DOHH2 (cell line): ENCODE data around the gene TMEM255B.

ENCODE experiments used
- EZH2phosphoT487 ChIP-seq: fragments of 200-600 bp; sonication (generic); IDR thresholded peaks from 2 replicates; pipeline ENCODE4 v1.6.1; 2017; ENCODE audit warnings: borderline replicate concordance, mild to moderate bottlenecking, antibody characterized with exemption, low read length, moderate library complexity, mixed read lengths
- TF ChIP-seq, protein P1 (sequence below): fragments of 200-600 bp; sonication (generic); IDR thresholded peaks from one replicate; pipeline ENCODE4 v1.5.1; 2014; ENCODE audit warnings: antibody characterized with exemption, mild to moderate bottlenecking, low read depth, low read length; ENCODE audit not compliant: poor library complexity, severe bottlenecking

DNA sequence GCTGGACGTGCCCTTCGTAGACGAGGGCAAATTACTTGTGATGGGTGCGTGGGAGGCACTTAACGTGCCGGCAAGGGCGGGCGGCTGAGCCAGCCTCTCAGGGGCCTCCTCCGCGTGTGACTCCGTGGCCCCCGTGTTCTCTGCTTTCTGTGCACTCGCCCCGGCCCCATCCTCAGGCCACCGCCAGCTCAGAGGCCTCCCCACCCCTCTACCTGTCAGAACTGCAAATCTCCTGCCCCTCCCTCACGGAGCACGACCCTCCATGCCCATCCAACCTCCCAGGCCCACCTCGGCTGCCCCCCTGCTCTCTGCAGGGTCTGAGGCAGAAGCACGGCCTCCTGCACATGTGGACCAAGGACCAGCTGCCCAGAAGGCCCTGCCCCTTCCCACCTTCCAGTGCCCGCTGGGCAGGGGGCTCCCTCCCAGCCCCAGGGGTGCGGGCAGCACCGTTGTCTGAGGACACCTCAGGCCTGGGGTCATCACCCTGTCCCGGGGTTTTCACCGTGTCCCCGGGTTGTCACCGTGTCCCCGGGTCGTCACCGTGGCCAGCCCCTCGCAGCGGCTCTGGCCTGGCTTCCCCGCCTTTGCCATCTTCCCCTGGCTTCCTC, 44.5 kb downstream of the TMEM255B start:
- TF ChIP-seq, protein P1, sequence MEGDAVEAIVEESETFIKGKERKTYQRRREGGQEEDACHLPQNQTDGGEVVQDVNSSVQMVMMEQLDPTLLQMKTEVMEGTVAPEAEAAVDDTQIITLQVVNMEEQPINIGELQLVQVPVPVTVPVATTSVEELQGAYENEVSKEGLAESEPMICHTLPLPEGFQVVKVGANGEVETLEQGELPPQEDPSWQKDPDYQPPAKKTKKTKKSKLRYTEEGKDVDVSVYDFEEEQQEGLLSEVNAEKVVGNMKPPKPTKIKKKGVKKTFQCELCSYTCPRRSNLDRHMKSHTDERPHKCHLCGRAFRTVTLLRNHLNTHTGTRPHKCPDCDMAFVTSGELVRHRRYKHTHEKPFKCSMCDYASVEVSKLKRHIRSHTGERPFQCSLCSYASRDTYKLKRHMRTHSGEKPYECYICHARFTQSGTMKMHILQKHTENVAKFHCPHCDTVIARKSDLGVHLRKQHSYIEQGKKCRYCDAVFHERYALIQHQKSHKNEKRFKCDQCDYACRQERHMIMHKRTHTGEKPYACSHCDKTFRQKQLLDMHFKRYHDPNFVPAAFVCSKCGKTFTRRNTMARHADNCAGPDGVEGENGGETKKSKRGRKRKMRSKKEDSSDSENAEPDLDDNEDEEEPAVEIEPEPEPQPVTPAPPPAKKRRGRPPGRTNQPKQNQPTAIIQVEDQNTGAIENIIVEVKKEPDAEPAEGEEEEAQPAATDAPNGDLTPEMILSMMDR = no peak
- TF ChIP-seq EZH2phosphoT487 = no peak
